CD4-positive, alpha-beta T cell (primary cell): ENCODE measurements around the gene S100B. TPM values are rescaled to one million over a fixed set of nuclear protein-coding genes. Genes with fewer than 3 reads are reported as not detected.
"Not testable (repeated sequence)": the region's sequence is repeated elsewhere in the genome, so short reads cannot be mapped to it uniquely, and the experiment has no call there.

Experiments
- ATAC-seq: fragments of 200-7000 bp; cut with Tn5 transposase; one replicate; pipeline ENCODE4 v1.10.0; 2022; ENCODE audit warnings: mild to moderate bottlenecking; ENCODE audit not compliant: poor library complexity
- CTCF ChIA-PET: fragments of 350-600 bp; sonication (Branson Sonifier 250); formaldehyde crosslinking; loops from one replicate; lab custom pipeline; 2021; ENCODE audit warnings: antibody characterized with exemption, inconsistent platforms; lab: Charles Lee
- POLR2A ChIA-PET: fragments of 350-600 bp; sonication (Branson Sonifier 250); formaldehyde crosslinking; loops from one replicate; lab custom pipeline; 2021; ENCODE audit warnings: antibody characterized with exemption, inconsistent platforms; lab: Charles Lee
- DNase-seq, 14 experiments: peaks; one replicate each; pipeline ENCODE4 v3.0.0-alpha.2; 2013 to 2020; ENCODE audit warnings: mixed read lengths in 2 of 14
- H3K27ac ChIP-seq, 2 donors: one replicate each; pipeline versions ENCODE4 v1.5.1 to v1.7.0; 2013; ENCODE audit warnings: low read length in 2 of 2, low read depth in 1 of 2, mild to moderate bottlenecking in 1 of 2
- H3K27me3 ChIP-seq, 2 experiments: 1 replicate in 1 of 2; 2 replicates in 1 of 2; pipeline versions ENCODE4 v1.6.1 to v1.7.0; 2013; ENCODE audit warnings: low read length in 2 of 2, control low read depth in 1 of 2, mild to moderate bottlenecking in 1 of 2, moderate library complexity in 1 of 2; ENCODE audit not compliant: insufficient read depth in 2 of 2, control insufficient read depth in 1 of 2
- H3K36me3 ChIP-seq: one replicate; pipeline ENCODE4 v1.6.1; 2013; ENCODE audit warnings: low read length, control low read depth; ENCODE audit not compliant: insufficient read depth
- H3K4me1 ChIP-seq: one replicate; pipeline ENCODE4 v1.6.1; 2013; ENCODE audit warnings: low read length, control low read depth; ENCODE audit not compliant: insufficient read depth
- H3K4me3 ChIP-seq: one replicate; pipeline ENCODE4 v1.5.1; 2013; ENCODE audit warnings: mild to moderate bottlenecking, low read length, moderate library complexity
- H3K9me3 ChIP-seq, 2 experiments: 1 replicate in 1 of 2; 2 replicates in 1 of 2; pipeline versions ENCODE4 v1.6.1 to v1.7.0; 2013; ENCODE audit warnings: low read length in 2 of 2, mild to moderate bottlenecking in 2 of 2, control low read depth in 1 of 2, moderate library complexity in 1 of 2; ENCODE audit not compliant: control insufficient read depth in 1 of 2, insufficient read depth in 1 of 2
- H3K27ac Mint-ChIP-seq: one replicate; pipeline ENCODE4 v1.8.0; 2020; ENCODE audit warnings: mixed read lengths
- H3K27me3 Mint-ChIP-seq: one replicate; pipeline ENCODE4 v1.8.0; 2021; ENCODE audit warnings: mixed read lengths
- H3K36me3 Mint-ChIP-seq: one replicate; pipeline ENCODE4 v1.8.0; 2021; ENCODE audit warnings: low read depth, mixed read lengths
- H3K4me1 Mint-ChIP-seq: one replicate; pipeline ENCODE4 v1.8.0; 2021; ENCODE audit warnings: low read depth, mixed read lengths
- H3K4me3 Mint-ChIP-seq: one replicate; pipeline ENCODE4 v1.8.0; 2020; ENCODE audit warnings: mild to moderate bottlenecking, mixed read lengths
- H3K9me3 Mint-ChIP-seq: one replicate; pipeline ENCODE4 v1.8.0; 2020; ENCODE audit warnings: mixed read lengths
- CTCF ChIP-seq: fragments of 200-600 bp; IDR thresholded peaks from one replicate; pipeline ENCODE4 v1.8.0; 2022; ENCODE audit warnings: antibody characterized with exemption, mild to moderate bottlenecking
- intact Hi-C, 2 experiments: fragments of 100-400 bp; cut with DNase I in 1 of 2; cut with micrococcal nuclease in 1 of 2; formaldehyde crosslinking; loops; one replicate each; pipeline versions ENCODE4 v1.15.1 to v1.9.0; 2023 to 2025; cut with DNase I, micrococcal nuclease
- total RNA-seq, 174 experiments: library from RNA in 2 of 174; stranded (reverse) in 2 of 174; gene quantifications; one replicate each; pipeline ENCODE4 v1.2.3 and lab custom pipeline; 2021 to 2026

S100B gene
- total RNA-seq, 2 experiments from 2014 or later = 0.47 to 0.52 TPM

GRCh38 chr21:46581780-46582307 is 23.0 kb downstream of the S100B start:
- intact Hi-C loops = no loop called here
- no peak overlapping the region for H3K4me3 Mint-ChIP-seq
- Histone ChIP-seq H3K4me3 (no peak overlapping the region), H3K27me3 (no peaks in the 10 kb centered on the region), H3K4me1 (peaks cover 8% of the 10 kb centered on the region), H3K27ac (no peak overlapping the region), H3K36me3 (no peaks in the 10 kb centered on the region), H3K9me3 (peaks cover 9 to 15% of the 10 kb centered on the region in 2 experiments)
- ChIA-PET CTCF (no interaction called here), POLR2A (interaction anchor here (1.2 kb wide), 1 partner anchor 55 kb away, joined by 3 read pairs; no protein-coding TSS in a partner anchor)
- no peak for TF ChIP-seq CTCF
- peaks cover 67% of the 10 kb centered on the region for H3K36me3 Mint-ChIP-seq
- no peak for ATAC-seq
- H3K27ac Mint-ChIP-seq = no peak overlapping the region
- no peak for DNase-seq
- H3K4me1 Mint-ChIP-seq = peaks cover 27% of the 10 kb centered on the region
- H3K9me3 Mint-ChIP-seq = peaks cover 32% of the 10 kb centered on the region
- H3K27me3 Mint-ChIP-seq = no peaks in the 10 kb centered on the region

- peaks cover 6 to 15% of the 10 kb centered on the region in 2 experiments for H3K9me3 ChIP-seq
- POLR2A ChIA-PET = interaction anchor here (1.1 kb wide), 1 partner anchor 12 kb away, joined by 3 read pairs; no protein-coding TSS in a partner anchor
- DNase-seq, H3K4me3 Mint-ChIP-seq, H3K27me3 Mint-ChIP-seq, H3K36me3 ChIP-seq, ATAC-seq, H3K27me3 ChIP-seq, H3K27ac ChIP-seq, CTCF ChIA-PET, H3K4me3 ChIP-seq, H3K27ac Mint-ChIP-seq, H3K4me1 ChIP-seq, intact Hi-C loops: not testable (repeated sequence)
- H3K9me3 Mint-ChIP-seq = peaks cover 24% of the 10 kb centered on the region
- peaks cover 32% of the 10 kb centered on the region for H3K4me1 Mint-ChIP-seq
- H3K36me3 Mint-ChIP-seq = peaks cover 65% of the 10 kb centered on the region
Measured at GRCh38 chr21:46579394-46579793, 25.5 kb downstream of the S100B start.

GRCh38 chr21:46577786-46578185 is 27.1 kb downstream of the S100B start:
- H3K4me1 Mint-ChIP-seq = peaks cover 32% of the 10 kb centered on the region
- H3K27ac Mint-ChIP-seq, H3K27me3 Mint-ChIP-seq: not testable (repeated sequence)

GRCh38 chr21:46572850-46573249 is 32.0 kb downstream of the S100B start:
- POLR2A ChIA-PET = interaction anchor here (1.3 to 3.9 kb wide), 2 partner anchors 13 to 64 kb away, joined by 5 to 15 read pairs; partner anchors contain the start of gene PRMT2

More at GRCh38 chr21:46577786-46578185, 27.1 kb downstream of the S100B start:
- ATAC-seq, DNase-seq, intact Hi-C loops, H3K36me3 ChIP-seq, H3K4me3 Mint-ChIP-seq, CTCF ChIA-PET, H3K27me3 ChIP-seq, H3K27ac ChIP-seq, H3K4me1 ChIP-seq, POLR2A ChIA-PET, H3K4me3 ChIP-seq: not testable (repeated sequence)
- peaks cover 62% of the 10 kb centered on the region for H3K36me3 Mint-ChIP-seq
- H3K9me3 ChIP-seq = peaks cover 6 to 22% of the 10 kb centered on the region in 2 experiments
- H3K9me3 Mint-ChIP-seq = peaks cover 27% of the 10 kb centered on the region

More at GRCh38 chr21:46572850-46573249, 32.0 kb downstream of the S100B start:
- H3K4me3 Mint-ChIP-seq = no peak overlapping the region
- H3K27ac Mint-ChIP-seq = peak overlapping the region; percentile 25
- intact Hi-C loops = no loop called here
- H3K4me3 ChIP-seq = no peak overlapping the region
- H3K9me3 Mint-ChIP-seq = peaks cover 15% of the 10 kb centered on the region
- ATAC-seq = no peak
- H3K27me3 ChIP-seq = no peaks in the 10 kb centered on the region
- peaks cover 29% of the 10 kb centered on the region for H3K36me3 ChIP-seq
- peaks cover 0 to 9% of the 10 kb centered on the region in 2 experiments for H3K9me3 ChIP-seq
- no peaks in the 10 kb centered on the region for H3K4me1 ChIP-seq
- peaks cover 69% of the 10 kb centered on the region for H3K36me3 Mint-ChIP-seq
- TF ChIP-seq CTCF = no peak
- CTCF ChIA-PET = no interaction called here
- H3K27ac ChIP-seq = no peak overlapping the region
- peaks cover 46% of the 10 kb centered on the region for H3K4me1 Mint-ChIP-seq
- H3K27me3 Mint-ChIP-seq = no peaks in the 10 kb centered on the region
- no peak for DNase-seq
